Lung (tissue), 12 donors: ENCODE data around the gene ZFP82. TPM values are rescaled to one million over a fixed set of nuclear protein-coding genes. Genes with fewer than 3 reads are reported as not detected.

Source experiments
- ATAC-seq: fragments of 200-7000 bp; cut with Tn5 transposase; one replicate; pipeline ENCODE4 v1.9.1; 2020; ENCODE audit warnings: moderate number of reproducible peaks; ENCODE audit not compliant: insufficient read depth, low FRiP score
- DNase-seq, 3 donors: peaks; one replicate each; pipeline ENCODE4 v3.0.0-alpha.2; 2013 to 2017
- H3K27ac ChIP-seq, 2 donors: one replicate each; pipeline ENCODE4 v1.5.1; 2013; ENCODE audit warnings: mild to moderate bottlenecking in 2 of 2, moderate library complexity in 2 of 2, control low read depth in 1 of 2, inconsistent platforms in 1 of 2, low read depth in 1 of 2, low read length in 1 of 2
- H3K27me3 ChIP-seq, 3 donors: one replicate each; pipeline ENCODE4 v1.5.1; 2013; ENCODE audit warnings: low read length in 2 of 3; ENCODE audit not compliant: control insufficient read depth in 3 of 3, insufficient read depth in 3 of 3
- H3K36me3 ChIP-seq, 4 donors: one replicate each; pipeline ENCODE4 v1.5.1; 2013; ENCODE audit warnings: low read length in 4 of 4, mild to moderate bottlenecking in 1 of 4, moderate library complexity in 1 of 4; ENCODE audit not compliant: control insufficient read depth in 4 of 4, insufficient read depth in 4 of 4
- H3K4me1 ChIP-seq, 5 donors: one replicate each; pipeline ENCODE4 v1.5.1; 2013; ENCODE audit warnings: low read length in 5 of 5, mild to moderate bottlenecking in 2 of 5, moderate library complexity in 1 of 5; ENCODE audit not compliant: control insufficient read depth in 5 of 5, insufficient read depth in 5 of 5
- H3K4me3 ChIP-seq: one replicate; pipeline ENCODE4 v1.5.1; 2013; ENCODE audit warnings: mild to moderate bottlenecking, control low read depth, moderate library complexity
- H3K9ac ChIP-seq, 2 donors: one replicate each; pipeline ENCODE4 v1.5.1; 2013; ENCODE audit warnings: low read length in 2 of 2, control low read depth in 1 of 2; ENCODE audit not compliant: insufficient read depth in 1 of 2
- H3K9me3 ChIP-seq, 4 donors: one replicate each; pipeline ENCODE4 v1.5.1; 2013; ENCODE audit warnings: low read length in 3 of 4, mild to moderate bottlenecking in 1 of 4, moderate library complexity in 1 of 4; ENCODE audit not compliant: control insufficient read depth in 4 of 4, insufficient read depth in 3 of 4
- CTCF ChIP-seq: IDR thresholded peaks from 2 replicates; pipeline ENCODE4 v1.5.1; 2012; ENCODE audit warnings: mild to moderate bottlenecking; ENCODE audit errors: control extremely low read depth, extremely low read depth
- WGBS, 2 donors: extraction: QIAGEN DNeasy Blood & Tissue Kit; methylation state at CpG; one replicate each; pipeline ENCODE4 v1.1.7; 2013; 5-methylcytosine and 5-hydroxymethylcytosine counted together
- polyA plus RNA-seq, 2 donors: library from polyadenylated mRNA; stranded (reverse); fragments of 200-250 nt; gene quantifications; one replicate each; pipeline ENCODE4 v1.2.1, GENCODE V29; 2013
- total RNA-seq, 2 donors: library from RNA; depleted of rRNA in 1 of 2; stranded (reverse); fragments of >200 nt in 1 of 2; gene quantifications; one replicate each; pipeline ENCODE4 v1.2.1, GENCODE V29; 2014 to 2021
- donor health status: control.
- donor health status: control.
- donor health status: Bipolar disorder and iron deficiency.
- donor health status: healthy.
- donor health status: DM: yes; HTN: yes; CAD: no.

ZFP82 gene
- total and polyA plus RNA-seq, 4 donors, result 1.5 to 11.5 (median 3.0) TPM

GRCh38 chr19:36449059-36449670, 30.7 kb upstream of the ZFP82 start:
- ATAC-seq (no peak), DNase-seq (no peak)
- Histone ChIP-seq H3K4me1 (no peaks in the 10 kb centered on the region), H3K27ac (no peak overlapping the region), H3K36me3 (peaks cover 3 to 61% (median 39%) of the 10 kb centered on the region in 4 donors), H3K27me3 (no peaks in the 10 kb centered on the region), H3K9me3 (peaks cover 20 to 41% (median 28%) of the 10 kb centered on the region in 4 donors), H3K9ac (no peak overlapping the region), H3K4me3 (no peak overlapping the region)
- TF ChIP-seq CTCF, result no peak
- 98 to 99% methylated on average over 5 of the region's 5 CpGs for WGBS, 2 donors

GRCh38 chr19:36441339-36441738, 22.9 kb upstream of the ZFP82 start:
- Histone ChIP-seq H3K9ac (no peak overlapping the region), H3K4me1 (no peaks in the 10 kb centered on the region), H3K4me3 (no peak overlapping the region), H3K27ac (no peak overlapping the region), H3K27me3 (no peaks in the 10 kb centered on the region), H3K9me3 (peaks cover 1 to 24% (median 10%) of the 10 kb centered on the region in 4 donors), H3K36me3 (peaks cover 0 to 9% (median 2%) of the 10 kb centered on the region in 4 donors)
- no peak for DNase-seq
- no peak for TF ChIP-seq CTCF
- 68 to 74% methylated on average over 1 of the region's 1 CpG for WGBS, 2 donors
- ATAC-seq, result no peak

GRCh38 chr19:36436531-36436930, 18.1 kb upstream of the ZFP82 start:
- Histone ChIP-seq H3K9me3 (peaks cover 0 to 15% (median 3%) of the 10 kb centered on the region in 4 donors), H3K27me3 (no peaks in the 10 kb centered on the region), H3K36me3 (no peaks in the 10 kb centered on the region), H3K9ac (no peak overlapping the region), H3K4me1 (no peaks in the 10 kb centered on the region), H3K27ac (no peak overlapping the region), H3K4me3 (no peak overlapping the region)
- 47 to 52% methylated on average over 2 of the region's 2 CpGs for WGBS, 2 donors
- no peak for ATAC-seq
- no peak for DNase-seq
- no peak for TF ChIP-seq CTCF

- Histone ChIP-seq H3K36me3 (no peaks in the 10 kb centered on the region), H3K4me3 (no peak overlapping the region), H3K4me1 (no peaks in the 10 kb centered on the region), H3K27ac (no peak overlapping the region), H3K9ac (no peak overlapping the region), H3K9me3 (peaks cover 0 to 24% (median 1%) of the 10 kb centered on the region in 4 donors), H3K27me3 (peaks cover 0 to 11% (median 2%) of the 10 kb centered on the region in 3 donors)
- DNase-seq, result no peak
- no peak for TF ChIP-seq CTCF
- no peak for ATAC-seq
- 88 to 93% methylated on average over 4 of the region's 4 CpGs for WGBS, 2 donors
These were observed 5.5 kb upstream of the ZFP82 start for GRCh38 chr19:36423925-36424324.
